OCI-LY7 (cell line): ENCODE data around the gene DUX4. TPM values are rescaled to one million over a fixed set of nuclear protein-coding genes. Genes with fewer than 3 reads are reported as not detected.
"Not testable (repeated sequence)": the region's sequence is repeated elsewhere in the genome, so short reads cannot be mapped to it uniquely, and the experiment has no call there.

Experiments
- Bru-seq: library from RNA; stranded (reverse); fragments of 400-500 nt; gene quantifications from one replicate; lab custom pipeline; 2021; lab: Mats Ljungman, UMichigan
- BruChase-seq, 2 experiments: library from RNA; stranded (reverse); fragments of 400-500 nt; gene quantifications; one replicate each; lab custom pipeline; 2021; lab: Mats Ljungman, UMichigan
- BruUV-seq: library from RNA; stranded (reverse); fragments of 400-500 nt; replicated peaks from 2 replicates; lab custom pipeline; 2021; lab: Mats Ljungman, UMichigan
- CTCF ChIA-PET: fragments of 300-600 bp; sonication (Branson Sonifier 250); formaldehyde crosslinking; loops from one replicate; lab custom pipeline; 2022; ENCODE audit warnings: antibody characterized with exemption; ENCODE audit not compliant: unreplicated experiment; lab: Charles Lee
- POLR2A ChIA-PET: fragments of 300-600 bp; sonication (Branson Sonifier 250); formaldehyde crosslinking; loops from one replicate; lab custom pipeline; 2022; ENCODE audit warnings: antibody characterized with exemption; lab: Charles Lee
- DNase-seq: peaks from one replicate; pipeline ENCODE4 v3.0.0-alpha.2; 2015; ENCODE audit warnings: low spot score
- H2AFZ ChIP-seq: fragments of 200-600 bp; sonication (generic), shearing (Covaris generic); 2 replicates; pipeline ENCODE4 v1.6.1; 2014; ENCODE audit warnings: mild to moderate bottlenecking, antibody characterized with exemption, low read length, moderate library complexity
- H3K27ac ChIP-seq: fragments of 200-600 bp; sonication (generic); 2 replicates; pipeline ENCODE4 v1.5.1; 2014; ENCODE audit warnings: mixed run types, low read depth, mild to moderate bottlenecking, moderate library complexity, low read length, inconsistent platforms; ENCODE audit not compliant: poor library complexity, severe bottlenecking
- H3K36me3 ChIP-seq: fragments of 200-600 bp; sonication (generic); 2 replicates; pipeline ENCODE4 v1.6.1; 2014; ENCODE audit warnings: mild to moderate bottlenecking, antibody characterized with exemption, low read length, moderate library complexity, mixed read lengths; ENCODE audit not compliant: insufficient read depth
- H3K4me1 ChIP-seq: fragments of 200-600 bp; sonication (generic); 2 replicates; pipeline ENCODE4 v1.5.1; 2014; ENCODE audit warnings: mild to moderate bottlenecking, low read length; ENCODE audit not compliant: insufficient read depth, poor library complexity, severe bottlenecking
- H3K4me2 ChIP-seq: fragments of 200-600 bp; sonication (generic); 2 replicates; pipeline ENCODE4 v1.6.1; 2014; ENCODE audit warnings: mild to moderate bottlenecking, low read length
- H3K4me3 ChIP-seq: fragments of 200-600 bp; sonication (generic); 2 replicates; pipeline ENCODE4 v1.5.1; 2014; ENCODE audit warnings: mild to moderate bottlenecking, low read depth, low read length; ENCODE audit not compliant: poor library complexity, severe bottlenecking
- H3K79me2 ChIP-seq: fragments of 200-600 bp; sonication (generic); 2 replicates; pipeline ENCODE4 v1.6.1; 2016; ENCODE audit warnings: low read depth, mild to moderate bottlenecking, low read length, moderate library complexity, mixed read lengths; ENCODE audit not compliant: insufficient read depth
- H3K9me2 ChIP-seq: fragments of 200-600 bp; sonication (generic); 2 replicates; pipeline ENCODE4 v1.6.1; 2016; ENCODE audit warnings: mild to moderate bottlenecking, low read length, mixed read lengths; ENCODE audit not compliant: insufficient read depth
- H3K9me3 ChIP-seq: fragments of 200-600 bp; sonication (generic); 2 replicates; pipeline ENCODE4 v1.6.1; 2014; ENCODE audit warnings: mild to moderate bottlenecking, mixed run types, low read length, mixed read lengths
- H4K20me1 ChIP-seq: fragments of 200-600 bp; sonication (generic); 2 replicates; pipeline ENCODE4 v1.6.1; 2014; ENCODE audit warnings: mild to moderate bottlenecking, antibody characterized with exemption, low read length, moderate library complexity, mixed read lengths; ENCODE audit not compliant: insufficient read depth
- intact Hi-C: fragments of 100-400 bp; cut with micrococcal nuclease; formaldehyde crosslinking; loops from one replicate; pipeline ENCODE4 v1.10.0; 2022; ENCODE audit not compliant: unreplicated experiment
- long read RNA-seq: library from polyadenylated mRNA; stranded (forward); transcript quantifications from one replicate; pipeline ENCODE4 v2.0.0, GENCODE V29; 2022
- total RNA-seq, 2 experiments: library from RNA; depleted of rRNA in 1 of 2; stranded (reverse); fragments of >200 nt in 1 of 2; shearing (Covaris generic) in 1 of 2; gene quantifications; 2 replicates each; pipeline ENCODE4 v1.2.3, GENCODE V29; 2014 to 2022

DUX4 gene
- not detected in 2 replicates for total RNA-seq (2014; rRNA removed; shearing (Covaris generic))
- total RNA-seq (2022) = not detected in 2 replicates
- not detected for Bru-seq, nascent RNA
- not detected for BruChase-seq, experiment 1, labeled RNA remaining after a 6-hour chase
- BruChase-seq, experiment 2, labeled RNA remaining after a 2-hour chase = not detected
- long read RNA-seq = 0 reads

GRCh38 chr4:190173428-190173827, at the start of gene DUX4:
TSS of gene DUX4 (plus strand) at chr4:190173774. CDS start at chr4:190173774, 0 bp downstream.
- H4K20me1 ChIP-seq, H3K27ac ChIP-seq, H3K9me2 ChIP-seq, H3K4me3 ChIP-seq, H3K36me3 ChIP-seq, POLR2A ChIA-PET, H2AFZ ChIP-seq, H3K4me2 ChIP-seq, intact Hi-C loops, CTCF ChIA-PET, H3K79me2 ChIP-seq, H3K9me3 ChIP-seq, H3K4me1 ChIP-seq, DNase-seq, BruUV-seq: not testable (repeated sequence)

GRCh38 chr4:190175436-190175835, 1.9 kb downstream of the DUX4 start:
- BruUV-seq, DNase-seq, H3K79me2 ChIP-seq, CTCF ChIA-PET, H3K4me2 ChIP-seq, H3K9me3 ChIP-seq, H3K9me2 ChIP-seq, intact Hi-C loops, H3K27ac ChIP-seq, H3K36me3 ChIP-seq, POLR2A ChIA-PET, H3K4me1 ChIP-seq, H2AFZ ChIP-seq, H4K20me1 ChIP-seq, H3K4me3 ChIP-seq: not testable (repeated sequence)

GRCh38 chr4:190177727-190178605, 4.4 kb downstream of the DUX4 start:
- CTCF ChIA-PET, H2AFZ ChIP-seq, H3K4me2 ChIP-seq, H3K27ac ChIP-seq, BruUV-seq, H3K9me2 ChIP-seq, H3K4me1 ChIP-seq, H3K36me3 ChIP-seq, H3K9me3 ChIP-seq, intact Hi-C loops, POLR2A ChIA-PET, H3K79me2 ChIP-seq, H3K4me3 ChIP-seq, H4K20me1 ChIP-seq, DNase-seq: not testable (repeated sequence)

- H2AFZ ChIP-seq, H3K79me2 ChIP-seq, H3K4me1 ChIP-seq, H4K20me1 ChIP-seq, intact Hi-C loops, H3K27ac ChIP-seq, H3K4me3 ChIP-seq, POLR2A ChIA-PET, H3K36me3 ChIP-seq, CTCF ChIA-PET, H3K9me3 ChIP-seq, BruUV-seq, H3K4me2 ChIP-seq, DNase-seq, H3K9me2 ChIP-seq: not testable (repeated sequence)
Observed at GRCh38 chr4:190178606-190178990, 5.0 kb downstream of the DUX4 start.

GRCh38 chr4:190179030-190179739, 5.6 kb downstream of the DUX4 start:
- BruUV-seq, CTCF ChIA-PET, H3K79me2 ChIP-seq, H3K9me2 ChIP-seq, H3K27ac ChIP-seq, H3K36me3 ChIP-seq, H2AFZ ChIP-seq, POLR2A ChIA-PET, intact Hi-C loops, H3K9me3 ChIP-seq, DNase-seq, H3K4me1 ChIP-seq, H4K20me1 ChIP-seq, H3K4me3 ChIP-seq, H3K4me2 ChIP-seq: not testable (repeated sequence)

GRCh38 chr4:190179740-190180094, 6.1 kb downstream of the DUX4 start:
- H3K4me2 ChIP-seq, DNase-seq, intact Hi-C loops, H3K27ac ChIP-seq, BruUV-seq, H4K20me1 ChIP-seq, H3K79me2 ChIP-seq, H3K4me1 ChIP-seq, H2AFZ ChIP-seq, H3K9me3 ChIP-seq, H3K36me3 ChIP-seq, H3K4me3 ChIP-seq, CTCF ChIA-PET, H3K9me2 ChIP-seq, POLR2A ChIA-PET: not testable (repeated sequence)
